Uterus (tissue), 4 donors: ENCODE data around the gene VANGL1. TPM values are rescaled to one million over a fixed set of nuclear protein-coding genes. Genes with fewer than 3 reads are reported as not detected.

ENCODE experiments used
- DNase-seq, 2 donors: peaks; one replicate each; pipeline ENCODE4 v3.0.0-alpha.2; 2019 to 2020
- H3K27ac ChIP-seq, 2 donors: fragments of 200-600 bp; sonication (generic); 1 replicate in 1 of 2; 2 replicates in 1 of 2; pipeline ENCODE4 v1.5.1; 2016 to 2018
- H3K27me3 ChIP-seq, 2 donors: fragments of 200-600 bp; sonication (generic); one replicate each; pipeline ENCODE4 v1.5.1; 2018 to 2019; ENCODE audit warnings: control low read depth in 1 of 2
- H3K36me3 ChIP-seq, 2 donors: fragments of 200-600 bp; sonication (generic); one replicate each; pipeline ENCODE4 v1.5.1; 2019; ENCODE audit warnings: control low read depth in 1 of 2
- H3K4me1 ChIP-seq, 2 donors: fragments of 200-600 bp; sonication (generic); one replicate each; pipeline ENCODE4 v1.5.1; 2018 to 2019; ENCODE audit warnings: control low read depth in 1 of 2
- H3K4me3 ChIP-seq, 2 donors: fragments of 200-600 bp; sonication (generic); 1 replicate in 1 of 2; 2 replicates in 1 of 2; pipeline ENCODE4 v1.5.1; 2018 to 2019; ENCODE audit warnings: mild to moderate bottlenecking in 1 of 2
- H3K9me3 ChIP-seq, 2 donors: fragments of 200-600 bp; sonication (generic); one replicate each; pipeline ENCODE4 v1.5.1; 2019; ENCODE audit warnings: control low read depth in 1 of 2
- CTCF ChIP-seq, 4 experiments: fragments of 200-600 bp in 2 of 4; fragments of 450-650 bp in 2 of 4; sonication (generic) in 2 of 4; IDR thresholded peaks; one replicate each; pipeline ENCODE4 v1.5.1; 2016 to 2019; ENCODE audit warnings: antibody characterized with exemption in 4 of 4, mild to moderate bottlenecking in 2 of 4, moderate library complexity in 1 of 4
- POLR2A ChIP-seq, 2 donors: fragments of 450-650 bp; IDR thresholded peaks; one replicate each; pipeline ENCODE4 v1.6.1; 2016; ENCODE audit warnings: antibody characterized with exemption in 2 of 2, mild to moderate bottlenecking in 1 of 2, moderate library complexity in 1 of 2
- intact Hi-C: fragments of 100-400 bp; cut with DNase I; formaldehyde crosslinking; loops from one replicate; pipeline ENCODE4 v1.15.1; 2023; ENCODE audit warnings: low total_unique reads
- total RNA-seq, 4 donors: library from RNA; depleted of rRNA in 3 of 4; stranded (reverse); fragments of >200 nt in 3 of 4; gene quantifications; one replicate each; pipeline versions ENCODE4 v1.1.0 to v1.2.4, GENCODE V29; 2014 to 2023
- donor health status: DM: yes; HTN: yes; CAD: no.

Gene VANGL1
- total RNA-seq, 4 donors from 2014 or later, result 2.8 to 22.3 (median 11.9) TPM

GRCh38 chr1:115666702-115667101 lies 24.9 kb downstream of the VANGL1 start:
- Histone ChIP-seq H3K4me3 (no peak overlapping the region), H3K27ac (no peak overlapping the region), H3K36me3 (no peaks in the 10 kb centered on the region), H3K9me3 (no peaks in the 10 kb centered on the region), H3K4me1 (no peaks in the 10 kb centered on the region), H3K27me3 (no peaks in the 10 kb centered on the region)
- TF ChIP-seq CTCF (IDR thresholded peaks at IDR 0.05) (no peak), POLR2A (IDR thresholded peaks at IDR 0.05) (no peak)
- DNase-seq, result no peak
- intact Hi-C loops, result no loop called here

GRCh38 chr1:115668579-115668978 lies 26.8 kb downstream of the VANGL1 start:
- Histone ChIP-seq H3K9me3 (no peaks in the 10 kb centered on the region), H3K36me3 (no peaks in the 10 kb centered on the region), H3K27me3 (no peaks in the 10 kb centered on the region), H3K4me1 (no peaks in the 10 kb centered on the region), H3K27ac (no peak overlapping the region), H3K4me3 (no peak overlapping the region)
- intact Hi-C loops, result no loop called here
- no peak for TF ChIP-seq POLR2A (IDR thresholded peaks at IDR 0.05)
- no peak for DNase-seq

- H3K9me3 ChIP-seq, result no peaks in the 10 kb centered on the region
- intact Hi-C loops, result no loop called here
- DNase-seq, result no peak
- TF ChIP-seq CTCF (IDR thresholded peaks at IDR 0.05) (no peak), POLR2A (IDR thresholded peaks at IDR 0.05) (no peak)
- no peak overlapping the region for H3K4me3 ChIP-seq
- no peaks in the 10 kb centered on the region for H3K27me3 ChIP-seq
- H3K4me1 ChIP-seq, result no peaks in the 10 kb centered on the region
- H3K36me3 ChIP-seq, result no peaks in the 10 kb centered on the region
- no peak overlapping the region for H3K27ac ChIP-seq
Measured at GRCh38 chr1:115669002-115669673, 27.4 kb downstream of the VANGL1 start.

- intact Hi-C loops, result no loop called here
- no peaks in the 10 kb centered on the region for H3K4me1 ChIP-seq
Measured at GRCh38 chr1:115669886-115670285, 28.1 kb downstream of the VANGL1 start.

GRCh38 chr1:115670476-115671175 lies 28.9 kb downstream of the VANGL1 start:
- H3K27ac ChIP-seq, result no peak overlapping the region
- no peak for DNase-seq
- H3K36me3 ChIP-seq, result no peaks in the 10 kb centered on the region
- H3K9me3 ChIP-seq, result no peaks in the 10 kb centered on the region
- H3K27me3 ChIP-seq, result no peaks in the 10 kb centered on the region
- no peak overlapping the region for H3K4me3 ChIP-seq
- intact Hi-C loops, result no loop called here
- no peaks in the 10 kb centered on the region for H3K4me1 ChIP-seq
- TF ChIP-seq POLR2A (IDR thresholded peaks at IDR 0.05) (no peak), CTCF (IDR thresholded peaks at IDR 0.05) (no peak)

More at GRCh38 chr1:115669886-115670285, 28.1 kb downstream of the VANGL1 start:
- no peak for DNase-seq
- Histone ChIP-seq H3K36me3 (no peaks in the 10 kb centered on the region), H3K4me3 (no peak overlapping the region), H3K27ac (no peak overlapping the region), H3K9me3 (no peaks in the 10 kb centered on the region), H3K27me3 (no peaks in the 10 kb centered on the region)
- no peak for TF ChIP-seq POLR2A (IDR thresholded peaks at IDR 0.05)
- no peak for TF ChIP-seq CTCF (IDR thresholded peaks at IDR 0.05)
